PFSK-1 (cell line): ENCODE results near the gene EXOC4.

Experiments used
- POLR2AphosphoS5 ChIP-seq: IDR thresholded peaks from 2 replicates; pipeline ENCODE4 v1.6.1; 2012; ENCODE audit warnings: low read depth, mild to moderate bottlenecking, control low read depth, low read length, moderate library complexity
- REST ChIP-seq, 2 experiments: IDR thresholded peaks; 2 replicates each; pipeline versions ENCODE4 v1.6.1 to v1.8.0; 2011 to 2012; ENCODE audit warnings: low read depth in 2 of 2, low read length in 2 of 2, control low read depth in 1 of 2, inconsistent platforms in 1 of 2, mild to moderate bottlenecking in 1 of 2, moderate library complexity in 1 of 2; ENCODE audit not compliant: insufficient read depth in 1 of 2
- TAF1 ChIP-seq: IDR thresholded peaks from 2 replicates; pipeline ENCODE4 v1.6.1; 2012; ENCODE audit warnings: low read length, control low read depth, borderline replicate concordance; ENCODE audit not compliant: insufficient read depth

- no peak for TF ChIP-seq POLR2AphosphoS5
- no peak for TF ChIP-seq REST (IDR thresholded peaks at IDR 0.05; ENCODE audit: insufficient read depth in 1 of 2, low read depth in 2 of 2, low read length in 2 of 2)
- TF ChIP-seq TAF1 = no peak
These were observed 610.6 kb downstream of the EXOC4 start for GRCh38 chr7:133863362-133864061.
